ENCODE results near the gene GGA3.
A peak's percentile ranks its signal among the peaks of the same experiment; 100 is the strongest.

GGA3 gene

GRCh38 chr17:75240394-75241142, 20.8 kb downstream of the GGA3 start:
- no peak overlapping the region for H3K4me3 ChIP-seq (ENCODE audit: low read depth, low read length)
- TF ChIP-seq MAX (IDR thresholded peaks at IDR 0.05; ENCODE audit: low read depth, low read length) = no peak
- TF ChIP-seq CTCF (IDR thresholded peaks at IDR 0.05; ENCODE audit: low read depth, low read length) = peak; percentile 97
- DNase-seq (ENCODE audit: low read depth) = peak; percentile 70

- TF ChIP-seq MYC (IDR thresholded peaks at IDR 0.05; ENCODE audit: low read depth, low read length) (no peak), CTCF (IDR thresholded peaks at IDR 0.05; ENCODE audit: low read depth, low read length) (no peak), MAX (IDR thresholded peaks at IDR 0.05; ENCODE audit: low read depth, low read length) (no peak), POLR2A (IDR thresholded peaks at IDR 0.05; ENCODE audit: extremely low read depth, insufficient read length) (no peak)
- DNase-seq (ENCODE audit: low read depth) = no peak
- no peak overlapping the region for H3K4me3 ChIP-seq (ENCODE audit: low read depth, low read length)
Observed at GRCh38 chr17:75239778-75240393, 21.5 kb downstream of the GGA3 start.

- no peak overlapping the region for H3K4me3 ChIP-seq (ENCODE audit: low read depth, low read length)
- DNase-seq (ENCODE audit: low read depth) = no peak
- TF ChIP-seq MAX (IDR thresholded peaks at IDR 0.05; ENCODE audit: low read depth, low read length) (no peak), MYC (IDR thresholded peaks at IDR 0.05; ENCODE audit: low read depth, low read length) (no peak), POLR2A (IDR thresholded peaks at IDR 0.05; ENCODE audit: extremely low read depth, insufficient read length) (no peak), CTCF (IDR thresholded peaks at IDR 0.05; ENCODE audit: low read depth, low read length) (no peak)
Observed at GRCh38 chr17:75239214-75239613, 22.2 kb downstream of the GGA3 start.

- no peak overlapping the region for H3K4me3 ChIP-seq (ENCODE audit: low read depth, low read length)
- peak; percentile 80 for DNase-seq (ENCODE audit: low read depth)
- no peak for TF ChIP-seq MYC (IDR thresholded peaks at IDR 0.05; ENCODE audit: low read depth, low read length)
- TF ChIP-seq CTCF (IDR thresholded peaks at IDR 0.05; ENCODE audit: low read depth, low read length) = peak; percentile 90
Observed at GRCh38 chr17:75238684-75239191, 22.7 kb downstream of the GGA3 start.

- no peak for TF ChIP-seq MYC (IDR thresholded peaks at IDR 0.05; ENCODE audit: low read depth, low read length)
- TF ChIP-seq CTCF (IDR thresholded peaks at IDR 0.05; ENCODE audit: low read depth, low read length) = no peak
- no peak for TF ChIP-seq MAX (IDR thresholded peaks at IDR 0.05; ENCODE audit: low read depth, low read length)
- no peak for TF ChIP-seq POLR2A (IDR thresholded peaks at IDR 0.05; ENCODE audit: extremely low read depth, insufficient read length)
- H3K4me3 ChIP-seq (ENCODE audit: low read depth, low read length) = no peak overlapping the region
- no peak for DNase-seq (ENCODE audit: low read depth)
Observed at GRCh38 chr17:75238020-75238580, 23.3 kb downstream of the GGA3 start.

All from NB4 (cell line).